MM.1S (cell line): ENCODE data around the gene MIGA2.

Experiments used
- CTCF ChIP-seq: fragments of 300-600 bp; sonication (generic); IDR thresholded peaks from 2 replicates; pipeline ENCODE4 v1.5.1; 2016; ENCODE audit warnings: antibody characterized with exemption, low read length, mixed read lengths
- EZH2 ChIP-seq: fragments of 300-600 bp; sonication (generic); optimal IDR thresholded peaks from 2 replicates; pipeline ENCODE3; 2017; ENCODE audit warnings: low read depth, mild to moderate bottlenecking, antibody characterized with exemption, low read length, mixed read lengths

DNA sequence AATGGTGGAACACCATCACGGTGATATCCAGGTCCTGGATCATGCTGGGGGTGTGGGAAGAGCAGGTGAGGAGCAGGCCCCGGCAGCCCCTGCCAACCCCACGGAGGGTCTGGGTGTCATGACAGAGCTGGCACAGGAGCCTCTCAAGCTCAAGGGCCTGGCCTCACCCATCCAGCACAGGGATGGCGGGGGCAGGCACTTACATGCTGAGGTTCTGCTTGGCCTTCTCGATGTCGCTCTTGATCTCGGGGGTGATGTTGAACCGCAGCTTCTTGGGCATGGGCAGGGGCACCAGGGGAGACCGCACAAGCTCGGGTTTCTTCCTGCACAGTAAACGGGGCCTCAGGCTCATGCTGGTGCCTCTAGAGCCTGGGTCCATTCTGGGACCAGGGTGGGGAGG is 61.9 kb downstream of the MIGA2 start:
- TF ChIP-seq CTCF = no peak
- TF ChIP-seq EZH2 = no peak
